NCI-H345 treated with DMSO at 0.1 percent for 48 hours (cell line): Measurements from ENCODE around the gene MTMR3.
"Not testable (repeated sequence)": the region's sequence is repeated elsewhere in the genome, so short reads cannot be mapped to it uniquely, and the experiment has no call there.

ENCODE experiments used
- DNase-seq: peaks from one replicate; lab custom pipeline; 2025; ENCODE audit not compliant: unreplicated experiment; lab: John Stamatoyannopoulos, UW

The MTMR3 gene

GRCh38 chr22:30045901-30046715, 163.1 kb downstream of the MTMR3 start:
- no peak for DNase-seq

- DNase-seq = no peak
Observed at GRCh38 chr22:30046716-30047363, 163.9 kb downstream of the MTMR3 start.

- DNase-seq = no peak
Observed at GRCh38 chr22:30047364-30047738, 164.4 kb downstream of the MTMR3 start.

- DNase-seq = no peak
Observed at GRCh38 chr22:30048681-30049080, 165.7 kb downstream of the MTMR3 start.

GRCh38 chr22:30054067-30054763, 171.2 kb downstream of the MTMR3 start:
- DNase-seq = no peak

- DNase-seq = no peak
Observed at GRCh38 chr22:30054764-30055069, 171.7 kb downstream of the MTMR3 start.

- no peak for DNase-seq
Observed at GRCh38 chr22:30056015-30056414, 173.0 kb downstream of the MTMR3 start.

- DNase-seq = no peak
Observed at GRCh38 chr22:30057375-30057774, 174.4 kb downstream of the MTMR3 start.

GRCh38 chr22:30059346-30060020, 176.5 kb downstream of the MTMR3 start:
- DNase-seq = not testable (repeated sequence)

- DNase-seq = not testable (repeated sequence)
Observed at GRCh38 chr22:30061094-30061493, 178.1 kb downstream of the MTMR3 start.

- no peak for DNase-seq
Observed at GRCh38 chr22:30062259-30062658, 179.3 kb downstream of the MTMR3 start.

- no peak for DNase-seq
Observed at GRCh38 chr22:30062950-30063349, 180.0 kb downstream of the MTMR3 start.

- no peak for DNase-seq
Observed at GRCh38 chr22:30064172-30064571, 181.2 kb downstream of the MTMR3 start.

GRCh38 chr22:30073743-30074142, 190.8 kb downstream of the MTMR3 start:
- DNase-seq = no peak

GRCh38 chr22:30074147-30074546, 191.2 kb downstream of the MTMR3 start:
- DNase-seq = no peak

- no peak for DNase-seq
Observed at GRCh38 chr22:30074994-30075393, 192.0 kb downstream of the MTMR3 start.

- no peak for DNase-seq
Observed at GRCh38 chr22:30077279-30077880, 194.4 kb downstream of the MTMR3 start.

- DNase-seq = no peak
Observed at GRCh38 chr22:30078320-30079311, 195.6 kb downstream of the MTMR3 start.

- DNase-seq = no peak
Observed at GRCh38 chr22:30079952-30080533, 197.1 kb downstream of the MTMR3 start, which contains the start of gene HORMAD2. Gene HORMAD2, plus strand, starts transcription at chr22:30080464. Its CDS starts 13,489 bp downstream, at chr22:30093953.
